Right lobe of liver (tissue), 4 donors: ENCODE results near the gene CUL9.

ENCODE experiments used
- POLR2A ChIP-seq: fragments of 450-650 bp; IDR thresholded peaks from one replicate; pipeline ENCODE4 v1.6.1; 2017; ENCODE audit warnings: antibody characterized with exemption, mild to moderate bottlenecking
- TF ChIP-seq, protein P1 (sequence below), 4 donors: fragments of 200-600 bp in 3 of 4; fragments of 450-650 bp in 1 of 4; IDR thresholded peaks; one replicate each; pipeline versions ENCODE4 v1.5.1 to v1.8.0; 2016 to 2022; ENCODE audit warnings: antibody characterized with exemption in 4 of 4, mild to moderate bottlenecking in 2 of 4
- donor health status: DM: no; HTN: no; CAD: no.
- donor health status: DM: no; HTN: no; CAD: no.
- donor health status: DM: no; HTN: yes; CAD: no.

DNA sequence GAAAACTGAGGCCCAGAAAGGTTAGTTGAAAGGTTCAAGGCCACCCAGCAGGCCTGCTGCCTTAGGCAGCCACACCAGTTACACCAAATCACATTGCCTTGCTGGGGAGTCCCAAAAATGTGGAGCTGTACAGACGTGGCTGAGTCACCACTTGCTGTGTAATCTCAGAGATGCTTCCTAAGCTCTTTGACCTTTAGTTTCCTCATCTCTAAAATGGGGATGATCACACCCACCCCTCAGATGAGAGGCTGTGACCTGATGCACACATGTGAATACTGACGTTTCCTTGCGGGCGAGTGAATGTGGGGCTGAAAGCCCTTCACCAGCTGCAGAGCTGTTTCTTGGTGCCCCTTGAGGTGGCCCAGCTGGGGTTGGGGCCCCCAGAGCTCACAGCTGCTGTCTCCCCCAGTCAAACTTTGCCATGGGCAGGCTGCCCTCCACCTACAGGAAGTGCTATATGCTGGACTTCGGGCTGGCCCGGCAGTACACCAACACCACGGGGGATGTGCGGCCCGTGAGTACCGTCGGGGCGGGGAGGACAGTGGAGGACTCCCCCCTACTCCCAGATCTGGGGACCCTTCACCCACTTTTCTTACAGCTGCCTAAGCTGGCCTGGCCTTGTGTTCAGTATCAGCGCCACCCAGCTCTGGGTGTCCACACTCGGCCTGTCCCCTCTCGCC, 72.3 kb downstream of the CUL9 start:
- TF ChIP-seq POLR2A = no peak
- TF ChIP-seq, protein P1, sequence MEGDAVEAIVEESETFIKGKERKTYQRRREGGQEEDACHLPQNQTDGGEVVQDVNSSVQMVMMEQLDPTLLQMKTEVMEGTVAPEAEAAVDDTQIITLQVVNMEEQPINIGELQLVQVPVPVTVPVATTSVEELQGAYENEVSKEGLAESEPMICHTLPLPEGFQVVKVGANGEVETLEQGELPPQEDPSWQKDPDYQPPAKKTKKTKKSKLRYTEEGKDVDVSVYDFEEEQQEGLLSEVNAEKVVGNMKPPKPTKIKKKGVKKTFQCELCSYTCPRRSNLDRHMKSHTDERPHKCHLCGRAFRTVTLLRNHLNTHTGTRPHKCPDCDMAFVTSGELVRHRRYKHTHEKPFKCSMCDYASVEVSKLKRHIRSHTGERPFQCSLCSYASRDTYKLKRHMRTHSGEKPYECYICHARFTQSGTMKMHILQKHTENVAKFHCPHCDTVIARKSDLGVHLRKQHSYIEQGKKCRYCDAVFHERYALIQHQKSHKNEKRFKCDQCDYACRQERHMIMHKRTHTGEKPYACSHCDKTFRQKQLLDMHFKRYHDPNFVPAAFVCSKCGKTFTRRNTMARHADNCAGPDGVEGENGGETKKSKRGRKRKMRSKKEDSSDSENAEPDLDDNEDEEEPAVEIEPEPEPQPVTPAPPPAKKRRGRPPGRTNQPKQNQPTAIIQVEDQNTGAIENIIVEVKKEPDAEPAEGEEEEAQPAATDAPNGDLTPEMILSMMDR (IDR thresholded peaks at IDR 0.05) = no peak
